ENCODE data around the gene MSI1. TPM values are rescaled to one million over a fixed set of nuclear protein-coding genes. Genes with fewer than 3 reads are reported as not detected.

The MSI1 gene
- total and polyA plus RNA-seq, 2 of the 13 experiments (the other 11 are each of a cell fraction or from before 2014, with no cell fraction given): 0.09 to 0.46 TPM

DNA sequence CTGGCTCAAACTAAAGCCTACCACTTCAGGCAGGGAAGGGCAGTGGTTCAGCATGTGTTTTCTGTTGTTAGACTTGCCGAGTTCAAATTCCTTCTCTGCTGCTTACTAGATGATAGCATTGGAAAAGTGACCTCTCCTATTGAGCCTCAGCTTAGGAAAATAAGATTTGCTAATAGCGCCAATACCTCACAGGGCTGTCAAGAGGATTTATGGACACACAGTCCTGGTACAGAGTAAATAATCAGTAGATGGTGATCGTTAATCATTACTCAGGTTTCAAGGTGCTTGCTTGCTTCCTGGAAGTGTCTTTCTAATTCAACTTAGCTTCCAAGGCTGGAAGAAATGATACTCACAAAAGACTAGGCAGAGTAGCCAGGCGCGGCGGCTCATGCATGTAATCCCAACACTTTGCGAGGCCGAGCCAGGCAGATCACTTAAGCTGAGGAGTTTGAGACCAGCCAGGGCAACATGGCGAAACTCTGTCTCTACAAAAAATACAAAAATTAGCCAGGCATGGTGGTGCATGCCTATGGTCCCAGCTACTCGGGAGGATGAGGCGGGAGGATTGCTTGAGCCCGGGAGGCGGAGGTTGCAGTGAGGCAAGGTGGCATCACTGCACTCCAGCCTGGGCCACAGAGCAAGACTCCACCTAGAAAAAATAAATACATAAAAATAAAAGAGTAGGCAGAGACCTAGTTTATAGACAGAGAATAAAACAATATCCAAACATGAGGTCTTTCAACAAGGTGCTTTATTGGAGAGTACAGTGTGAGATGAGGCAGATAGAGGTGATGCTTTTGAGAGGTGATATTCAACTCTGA lies 47.4 kb downstream of the MSI1 start (continued):
- peak; percentile 86; the same call in 1 of the 2 replicates for TF ChIP-seq HNF1B (CRISPR knock-in tag; IDR thresholded peaks at IDR 0.05)
- TF ChIP-seq HNRNPH1 (optimal IDR thresholded peaks at IDR 0.05; ENCODE audit: low read depth, low read length): no peak
- no peak for TF ChIP-seq NCOA5 (CRISPR knock-in tag; IDR thresholded peaks at IDR 0.05)
- peak; percentile 69 for TF ChIP-seq ZNF331 (CRISPR knock-in tag; IDR thresholded peaks at IDR 0.05)
- no peak; the same call in 1 of the 2 replicates for TF ChIP-seq NR2C2 (CRISPR knock-in tag; IDR thresholded peaks at IDR 0.05; ENCODE audit: borderline replicate concordance)
- no peak for TF ChIP-seq TOE1 (CRISPR knock-in tag; IDR thresholded peaks at IDR 0.05)
- TF ChIP-seq GLMP (CRISPR knock-in tag; IDR thresholded peaks at IDR 0.05; ENCODE audit: borderline replicate concordance): no peak
- no peak for TF ChIP-seq ESRRA (CRISPR knock-in tag; IDR thresholded peaks at IDR 0.05; ENCODE audit: low read depth)
- TF ChIP-seq, protein P1, sequence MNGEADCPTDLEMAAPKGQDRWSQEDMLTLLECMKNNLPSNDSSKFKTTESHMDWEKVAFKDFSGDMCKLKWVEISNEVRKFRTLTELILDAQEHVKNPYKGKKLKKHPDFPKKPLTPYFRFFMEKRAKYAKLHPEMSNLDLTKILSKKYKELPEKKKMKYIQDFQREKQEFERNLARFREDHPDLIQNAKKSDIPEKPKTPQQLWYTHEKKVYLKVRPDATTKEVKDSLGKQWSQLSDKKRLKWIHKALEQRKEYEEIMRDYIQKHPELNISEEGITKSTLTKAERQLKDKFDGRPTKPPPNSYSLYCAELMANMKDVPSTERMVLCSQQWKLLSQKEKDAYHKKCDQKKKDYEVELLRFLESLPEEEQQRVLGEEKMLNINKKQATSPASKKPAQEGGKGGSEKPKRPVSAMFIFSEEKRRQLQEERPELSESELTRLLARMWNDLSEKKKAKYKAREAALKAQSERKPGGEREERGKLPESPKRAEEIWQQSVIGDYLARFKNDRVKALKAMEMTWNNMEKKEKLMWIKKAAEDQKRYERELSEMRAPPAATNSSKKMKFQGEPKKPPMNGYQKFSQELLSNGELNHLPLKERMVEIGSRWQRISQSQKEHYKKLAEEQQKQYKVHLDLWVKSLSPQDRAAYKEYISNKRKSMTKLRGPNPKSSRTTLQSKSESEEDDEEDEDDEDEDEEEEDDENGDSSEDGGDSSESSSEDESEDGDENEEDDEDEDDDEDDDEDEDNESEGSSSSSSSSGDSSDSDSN (CRISPR knock-in tag; IDR thresholded peaks at IDR 0.05): peak; percentile 43; the same call in 1 of the 2 replicates
- no peak for TF ChIP-seq ZNF343 (CRISPR knock-in tag; IDR thresholded peaks at IDR 0.05)
- TF ChIP-seq ZMAT5 (CRISPR knock-in tag; IDR thresholded peaks at IDR 0.05; ENCODE audit: borderline replicate concordance, low read depth): no peak
- TF ChIP-seq ARHGAP35 (CRISPR knock-in tag; IDR thresholded peaks at IDR 0.05; ENCODE audit: borderline replicate concordance): no peak
- TF ChIP-seq, protein P2, sequence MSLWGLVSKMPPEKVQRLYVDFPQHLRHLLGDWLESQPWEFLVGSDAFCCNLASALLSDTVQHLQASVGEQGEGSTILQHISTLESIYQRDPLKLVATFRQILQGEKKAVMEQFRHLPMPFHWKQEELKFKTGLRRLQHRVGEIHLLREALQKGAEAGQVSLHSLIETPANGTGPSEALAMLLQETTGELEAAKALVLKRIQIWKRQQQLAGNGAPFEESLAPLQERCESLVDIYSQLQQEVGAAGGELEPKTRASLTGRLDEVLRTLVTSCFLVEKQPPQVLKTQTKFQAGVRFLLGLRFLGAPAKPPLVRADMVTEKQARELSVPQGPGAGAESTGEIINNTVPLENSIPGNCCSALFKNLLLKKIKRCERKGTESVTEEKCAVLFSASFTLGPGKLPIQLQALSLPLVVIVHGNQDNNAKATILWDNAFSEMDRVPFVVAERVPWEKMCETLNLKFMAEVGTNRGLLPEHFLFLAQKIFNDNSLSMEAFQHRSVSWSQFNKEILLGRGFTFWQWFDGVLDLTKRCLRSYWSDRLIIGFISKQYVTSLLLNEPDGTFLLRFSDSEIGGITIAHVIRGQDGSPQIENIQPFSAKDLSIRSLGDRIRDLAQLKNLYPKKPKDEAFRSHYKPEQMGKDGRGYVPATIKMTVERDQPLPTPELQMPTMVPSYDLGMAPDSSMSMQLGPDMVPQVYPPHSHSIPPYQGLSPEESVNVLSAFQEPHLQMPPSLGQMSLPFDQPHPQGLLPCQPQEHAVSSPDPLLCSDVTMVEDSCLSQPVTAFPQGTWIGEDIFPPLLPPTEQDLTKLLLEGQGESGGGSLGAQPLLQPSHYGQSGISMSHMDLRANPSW (CRISPR knock-in tag; IDR thresholded peaks at IDR 0.05; ENCODE audit: borderline replicate concordance): no peak; the same call in 1 of the 2 replicates
- TF ChIP-seq ZFP1 (CRISPR knock-in tag; IDR thresholded peaks at IDR 0.05): no peak; the same call in 1 of the 2 replicates
- TF ChIP-seq BCL6 (CRISPR knock-in tag; IDR thresholded peaks at IDR 0.05): peak; percentile 74
- TF ChIP-seq IRF9 (CRISPR knock-in tag; IDR thresholded peaks at IDR 0.05; ENCODE audit: borderline replicate concordance): no peak
- no peak for TF ChIP-seq MXI1 (IDR thresholded peaks at IDR 0.05; ENCODE audit: borderline replicate concordance, low read depth, low read length)
- no peak for TF ChIP-seq SMAD1 (CRISPR knock-in tag; IDR thresholded peaks at IDR 0.05; ENCODE audit: borderline replicate concordance, low read depth)
- TF ChIP-seq POLR2AphosphoS2 (IDR thresholded peaks at IDR 0.05; ENCODE audit: low read depth, low read length): no peak
